Activated CD4-positive, alpha-beta T cell treated with anti-CD3 and anti-CD28 coated beads, Interleukin-2, amount 50 U/mL, for 16 hours (primary cell): ENCODE data around the gene KIF1C.

Experiments
- DNase-seq: peaks from one replicate; pipeline ENCODE4 v3.0.0-alpha.2; 2020

KIF1C gene

DNA sequence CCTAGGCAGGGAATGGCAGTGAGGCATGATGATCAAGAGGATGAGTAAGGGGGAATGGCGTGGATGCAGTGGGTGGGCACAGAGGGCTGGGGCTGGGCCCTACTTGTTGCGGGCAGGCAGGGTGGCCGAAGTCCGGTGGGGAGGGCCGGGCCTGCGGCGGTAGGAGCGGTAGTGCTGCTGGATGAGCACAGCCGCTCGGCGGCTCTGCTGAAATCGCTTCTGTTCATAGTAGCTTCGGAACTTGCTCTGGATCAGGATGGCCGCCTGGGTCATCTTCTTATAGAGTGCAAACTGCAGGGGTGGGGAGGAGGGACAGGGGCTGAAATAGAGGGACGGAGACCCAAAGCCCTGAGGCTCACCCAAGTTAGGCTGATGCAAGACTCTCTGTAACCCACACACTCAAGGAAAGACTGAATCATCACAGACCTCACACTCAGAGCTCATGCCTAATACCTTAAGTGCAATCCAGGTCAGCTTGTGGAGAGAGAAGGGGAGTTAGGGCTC lies 28.7 kb upstream of the KIF1C start:
- peak; percentile 86 for DNase-seq

DNA sequence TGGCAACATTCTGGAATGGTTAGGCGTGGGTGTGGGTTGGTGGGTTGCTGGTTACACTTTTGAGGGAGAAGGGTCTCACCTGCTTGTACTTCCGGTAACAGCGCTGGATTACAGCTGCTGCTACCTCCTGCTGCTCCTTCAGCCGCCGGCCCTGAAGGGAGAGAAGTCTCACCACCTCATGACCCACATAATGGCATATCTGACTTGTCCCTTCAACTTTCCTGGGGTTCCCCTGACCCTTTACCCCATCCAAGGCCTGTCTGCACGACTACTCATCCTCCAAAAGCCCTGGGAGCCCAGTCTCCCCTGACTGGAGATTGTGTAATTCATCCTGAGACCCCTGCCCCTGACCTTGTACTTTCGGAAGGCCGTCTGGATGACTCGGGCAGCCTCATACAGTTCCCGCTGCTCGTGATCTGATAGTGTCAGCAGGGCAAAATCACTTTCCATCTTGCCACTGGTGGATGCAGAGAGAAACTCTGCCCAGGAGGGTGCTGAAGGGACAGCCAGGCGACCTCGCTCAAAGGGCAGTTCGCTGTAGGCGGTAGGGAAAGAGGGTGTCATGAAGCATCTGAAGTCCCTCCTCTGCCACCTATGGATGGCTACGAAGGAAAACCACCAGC lies 28.1 kb upstream of the KIF1C start:
- peak; percentile 18 for DNase-seq

DNA sequence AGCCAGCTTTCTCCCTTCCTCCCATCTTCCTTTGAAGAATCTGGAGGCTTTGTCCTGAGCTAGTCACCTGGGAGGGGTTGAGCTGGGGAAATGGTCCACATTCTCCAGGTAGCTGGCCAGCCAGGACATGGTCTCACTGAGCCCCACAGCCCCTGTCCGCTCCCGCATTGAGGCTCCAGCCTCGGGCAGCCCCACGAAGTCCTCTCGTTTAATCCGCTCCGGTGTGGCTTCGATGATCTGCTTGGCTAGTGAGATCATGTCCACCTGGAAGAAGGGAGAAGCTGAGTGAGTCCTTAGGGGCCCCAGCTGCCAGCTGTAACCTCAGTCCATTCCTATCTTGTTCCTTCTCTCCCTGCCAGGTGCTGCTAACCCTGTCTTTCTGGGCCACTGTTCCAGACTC lies 27.5 kb upstream of the KIF1C start:
- no peak for DNase-seq

DNA sequence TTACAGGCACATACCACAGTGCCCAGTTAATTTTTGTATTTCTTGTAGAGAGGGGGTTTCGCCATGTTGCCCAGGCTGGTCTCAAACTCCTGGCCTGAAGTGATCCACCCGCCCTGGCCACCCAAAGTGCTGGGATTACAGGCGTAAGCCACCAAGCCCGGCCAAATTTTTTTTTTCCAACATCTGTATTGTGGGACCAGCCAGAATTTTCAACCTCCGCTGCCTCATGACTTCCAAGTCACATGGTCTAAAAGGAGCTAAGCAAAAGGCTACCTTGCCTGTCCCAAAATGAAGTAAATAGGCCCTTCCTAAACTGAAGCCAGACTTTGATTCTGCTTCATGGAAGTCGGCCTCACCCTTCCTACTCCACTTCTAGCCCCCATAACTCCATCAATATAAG lies 25.9 kb upstream of the KIF1C start:
- DNase-seq = no peak

DNA sequence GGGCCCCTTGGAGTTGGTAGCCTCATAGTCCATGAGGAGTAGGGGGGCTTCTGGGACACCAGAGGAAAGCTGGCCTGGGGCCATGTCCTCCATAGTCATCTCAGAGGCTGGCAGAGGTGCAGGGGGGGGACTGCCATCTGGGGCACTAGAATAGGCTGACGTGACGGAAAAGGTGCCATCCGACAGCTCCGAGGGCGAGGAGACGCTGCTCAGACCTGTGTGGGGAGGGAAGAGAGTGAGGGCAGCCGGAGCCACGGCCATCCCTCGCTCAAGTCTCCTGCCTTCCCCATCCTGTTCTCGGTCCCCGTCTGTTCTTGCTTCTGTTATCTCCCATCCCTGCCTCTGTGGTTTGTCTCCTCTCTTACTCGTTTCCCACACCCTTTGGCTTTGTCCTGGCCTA lies 25.4 kb upstream of the KIF1C start:
- no peak for DNase-seq

DNA sequence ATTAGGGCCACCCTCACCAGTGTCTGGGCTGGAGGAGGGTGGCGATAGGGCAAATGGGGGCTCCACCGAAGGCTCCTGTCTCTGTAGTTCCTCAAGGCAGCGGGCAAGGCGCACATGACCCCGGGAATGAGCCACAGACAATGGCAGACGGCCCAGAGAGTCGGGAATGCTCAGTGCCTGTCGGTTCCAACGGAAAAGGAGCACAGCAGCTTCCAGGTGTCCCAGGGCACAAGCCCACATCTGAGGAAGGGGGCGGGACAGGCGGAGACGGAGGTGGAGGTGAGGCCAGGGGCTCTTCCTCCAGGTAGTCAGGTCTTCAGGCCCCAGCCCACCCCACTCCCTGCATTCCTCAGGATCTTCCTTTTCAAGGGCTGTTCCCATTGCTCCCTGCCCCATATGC lies 25.0 kb upstream of the KIF1C start:
- no peak for DNase-seq

DNA sequence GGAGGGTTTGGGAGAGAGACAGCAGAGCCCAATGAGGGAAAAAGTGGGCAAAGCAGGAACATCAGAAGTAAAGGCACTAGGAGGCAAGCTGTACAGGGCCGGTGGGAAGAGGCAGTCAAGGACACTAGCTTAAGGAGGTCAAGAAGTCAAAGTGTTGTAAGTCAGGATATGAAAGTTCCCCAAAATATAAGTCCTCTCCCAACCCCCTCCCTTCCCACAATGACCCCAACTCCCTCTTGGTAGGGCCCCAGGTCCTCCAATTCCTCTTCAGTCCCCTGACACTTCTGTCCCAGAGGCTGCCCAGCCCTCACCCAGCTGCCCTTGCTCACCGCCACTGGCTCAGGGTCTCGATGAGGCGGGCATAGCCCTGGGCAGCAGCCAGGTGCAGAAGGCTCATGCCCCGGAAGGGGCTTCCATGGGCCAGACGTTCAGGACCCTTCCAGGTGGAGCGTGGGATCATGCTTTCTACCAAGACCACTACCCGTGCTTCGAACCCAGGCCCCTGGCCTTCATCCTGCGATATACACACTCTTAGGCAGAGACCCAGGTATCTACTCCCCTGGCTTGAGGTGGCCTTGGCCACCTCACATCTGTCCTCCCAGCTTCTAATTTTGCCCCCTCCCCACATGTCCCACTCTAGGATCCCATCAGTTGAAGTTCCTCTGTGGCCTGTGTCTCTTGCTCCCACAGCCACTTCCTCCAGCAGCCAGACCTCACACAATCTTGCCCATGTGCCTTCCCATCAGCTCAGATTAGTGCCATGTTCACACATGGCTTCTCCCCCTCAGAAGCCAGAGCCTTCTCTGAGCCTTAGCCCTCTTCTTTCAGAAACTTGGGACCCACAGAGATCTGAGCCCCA lies 24.3 kb upstream of the KIF1C start:
- no peak for DNase-seq

DNA sequence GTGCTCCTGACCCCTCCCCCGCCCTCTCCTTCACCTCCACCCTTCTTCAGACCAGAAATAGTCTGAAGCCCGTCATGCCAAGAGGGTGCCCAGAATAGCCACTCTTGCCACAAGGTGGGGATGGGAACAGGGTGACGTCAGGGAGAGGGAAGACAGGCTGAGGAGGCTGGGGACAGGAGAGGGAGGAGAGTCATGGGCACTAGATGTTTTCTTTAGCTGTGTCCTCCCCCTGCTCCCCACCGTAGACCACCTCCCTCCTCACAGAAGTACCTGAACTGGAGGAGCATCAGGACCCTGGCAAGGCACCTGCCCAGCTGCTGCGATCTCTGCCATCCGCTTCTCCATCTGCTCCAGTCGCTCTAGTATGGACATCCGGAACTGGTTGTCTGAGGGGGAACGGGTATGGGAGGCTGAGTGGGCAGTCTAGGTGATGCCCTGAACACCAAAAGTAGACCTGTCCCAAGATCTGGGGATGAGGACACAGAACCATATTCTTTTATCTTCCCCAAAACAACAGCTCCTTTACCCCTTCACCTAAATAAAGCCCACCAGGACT lies 23.6 kb upstream of the KIF1C start:
- DNase-seq = no peak

DNA sequence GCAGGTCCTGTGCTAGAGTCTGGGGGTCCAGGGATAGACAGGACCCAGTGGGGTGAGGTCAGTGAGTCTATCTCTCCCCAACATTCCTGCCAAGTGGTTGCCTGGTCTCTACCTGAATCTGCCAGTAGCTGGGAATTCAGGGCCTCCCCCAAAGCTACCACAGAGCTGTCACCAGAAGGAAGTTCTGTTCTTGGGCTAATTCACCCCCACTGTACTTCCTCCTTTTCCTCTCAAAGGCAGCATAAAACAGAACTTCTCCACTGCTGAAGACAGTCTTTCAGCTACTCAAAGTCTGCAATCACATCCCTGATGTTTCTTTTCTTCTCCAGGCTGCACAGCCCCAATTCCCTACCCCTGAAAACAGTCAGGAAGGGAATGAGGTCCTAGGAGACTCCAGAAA lies 19.0 kb upstream of the KIF1C start:
- no peak for DNase-seq

DNA sequence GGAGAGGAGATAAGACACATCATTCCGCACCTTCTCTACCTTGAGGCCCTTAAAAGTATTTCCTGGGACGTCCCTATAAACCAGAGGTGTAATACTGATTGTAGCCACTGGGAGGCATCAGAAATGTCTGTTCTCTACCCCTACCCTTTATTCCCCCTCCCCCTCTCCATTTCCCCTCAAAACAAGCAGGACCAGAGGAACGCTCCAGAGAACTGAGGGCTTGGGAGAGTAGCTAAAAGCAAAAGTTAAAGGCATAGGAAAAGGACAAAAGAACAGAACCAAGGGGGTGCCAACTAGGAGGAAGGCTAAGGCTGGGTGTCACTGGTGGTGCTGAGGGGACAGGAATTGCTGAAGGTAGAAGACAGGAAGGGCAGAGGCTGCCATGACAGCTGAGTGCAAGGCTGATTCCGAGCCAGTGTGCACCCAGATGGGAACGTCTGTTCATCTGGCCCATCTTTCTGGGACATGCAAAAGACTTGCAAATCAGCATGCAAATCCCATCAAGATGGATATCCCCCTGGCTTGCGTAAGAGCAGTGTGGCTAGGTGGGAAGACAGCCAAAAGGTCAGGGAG lies 17.0 kb upstream of the KIF1C start:
- peak; percentile 77 for DNase-seq

DNA sequence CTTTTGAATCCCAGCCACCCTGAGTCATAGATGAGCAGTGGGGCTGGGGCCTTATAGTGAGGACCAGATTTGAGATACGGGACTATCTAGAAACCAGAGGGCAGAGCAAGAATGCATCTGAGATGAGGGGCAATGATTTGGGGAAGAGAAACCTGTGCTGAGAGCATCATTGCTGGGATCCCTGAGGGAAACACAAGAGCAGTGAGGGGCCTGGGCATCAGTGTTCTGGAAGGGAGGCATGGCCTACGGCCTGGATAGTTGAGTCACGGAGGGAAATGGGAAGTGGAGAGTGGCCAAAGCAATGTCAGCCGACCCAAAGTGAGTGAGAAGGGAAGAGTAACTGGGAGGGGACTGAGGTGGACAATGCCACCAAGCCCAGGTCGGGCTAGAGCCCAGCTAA lies 15.4 kb upstream of the KIF1C start:
- no peak for DNase-seq

DNA sequence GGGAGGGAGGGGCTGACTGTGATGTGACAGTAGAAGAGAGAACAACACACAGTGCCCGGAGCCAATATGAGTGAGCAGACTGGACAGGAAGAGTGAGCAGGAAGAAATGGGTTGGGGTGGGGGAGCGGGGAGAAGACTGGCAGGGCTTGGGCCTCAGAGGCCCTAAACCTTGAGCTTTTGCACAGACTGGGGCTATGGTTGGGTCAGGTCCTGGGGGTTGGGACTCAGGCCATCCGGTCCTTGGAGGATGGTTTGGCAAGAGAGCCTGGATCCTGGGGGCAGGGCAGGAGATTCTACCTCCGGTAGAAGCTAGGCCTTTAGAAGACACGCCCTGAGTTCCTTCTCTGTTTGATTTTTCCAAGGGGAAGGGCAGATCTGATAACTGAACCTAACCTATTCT lies 11.3 kb upstream of the KIF1C start:
- DNase-seq = no peak

DNA sequence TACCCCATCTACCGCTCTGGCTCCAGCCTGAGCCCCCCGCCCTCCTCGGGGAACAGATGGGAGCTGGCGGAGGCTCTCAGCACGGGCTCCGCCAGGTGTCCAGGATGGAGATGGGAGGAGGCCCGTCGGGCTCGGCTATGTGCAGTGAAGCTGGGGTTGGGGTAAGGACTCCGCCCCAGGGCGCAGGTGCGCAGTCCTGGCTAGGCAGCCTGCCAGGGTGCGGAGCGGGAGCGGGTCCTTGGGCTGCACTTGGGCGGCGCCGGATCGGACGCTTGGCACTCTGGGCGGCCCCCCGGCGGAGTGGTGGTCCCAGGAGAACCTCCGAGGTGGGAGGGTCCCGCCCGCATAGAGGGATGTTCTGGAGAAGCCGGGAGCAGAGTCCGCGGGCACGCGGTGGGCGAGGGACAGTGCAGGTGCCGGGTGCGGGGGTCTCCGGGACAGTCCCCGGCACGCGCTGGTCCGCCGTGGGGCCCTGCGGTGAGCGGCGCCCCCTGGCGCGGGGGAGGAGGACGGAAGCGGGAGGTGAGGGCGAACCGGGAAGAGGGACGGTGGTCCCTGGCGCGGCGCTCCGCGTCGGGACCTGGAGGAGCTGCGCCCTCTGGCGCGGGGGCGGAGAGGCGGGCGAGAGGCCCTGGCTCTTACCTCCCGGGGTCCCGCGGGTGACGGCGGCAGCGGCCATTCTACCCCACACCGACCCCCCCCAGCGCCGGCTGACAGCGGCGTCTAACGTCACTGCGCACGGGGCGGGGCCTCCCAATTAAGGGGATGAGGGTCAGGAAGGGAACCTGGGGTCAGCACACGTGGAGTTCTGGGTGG lies 10.6 kb upstream of the KIF1C start, which contains the start of gene CAMTA2:
TSS of gene CAMTA2 (minus strand) at position 725 of the 816 bp plus-strand sequence. CDS start 1,453 bp downstream, outside the sequence.
- DNase-seq = peak; percentile 90

DNA sequence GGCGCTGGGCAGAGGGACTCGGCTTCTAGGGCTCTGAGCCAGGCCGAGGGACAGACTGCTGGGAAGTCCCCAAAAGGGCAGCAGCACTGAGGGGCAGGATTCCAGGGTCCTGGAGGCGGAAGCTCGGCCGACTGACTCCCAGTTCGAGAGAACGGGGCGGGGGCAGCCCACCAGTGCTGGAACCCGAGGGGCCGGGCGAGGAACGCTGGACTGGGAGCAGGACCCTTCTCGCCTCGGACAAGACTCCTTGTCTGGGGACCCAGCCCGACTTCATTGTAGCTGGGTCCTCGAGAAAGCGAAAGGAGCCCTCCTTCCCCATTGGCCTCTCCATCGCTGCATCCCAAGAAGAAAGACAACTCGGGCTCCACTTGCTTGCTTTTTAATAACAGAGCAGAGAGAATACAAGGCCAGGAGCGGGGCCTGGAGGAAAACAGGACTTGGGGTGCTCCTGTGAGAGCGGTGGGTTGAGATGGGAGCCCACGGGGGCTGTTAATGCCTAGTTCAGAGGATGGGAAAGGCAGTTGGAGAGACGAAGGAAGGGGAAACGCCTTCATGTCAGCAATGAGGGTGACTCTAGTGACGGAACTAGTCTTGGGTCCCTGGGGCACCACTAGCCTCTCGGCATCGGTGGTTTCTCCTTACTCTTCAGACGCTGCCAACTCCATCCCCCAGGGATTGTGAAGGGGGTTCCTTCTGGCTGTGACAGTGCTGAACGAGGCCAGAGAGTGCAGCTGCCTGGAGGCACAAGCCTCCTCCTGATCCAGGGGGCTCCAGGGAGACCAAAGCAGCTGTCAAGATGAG lies 9.8 kb upstream of the KIF1C start:
- no peak for DNase-seq

DNA sequence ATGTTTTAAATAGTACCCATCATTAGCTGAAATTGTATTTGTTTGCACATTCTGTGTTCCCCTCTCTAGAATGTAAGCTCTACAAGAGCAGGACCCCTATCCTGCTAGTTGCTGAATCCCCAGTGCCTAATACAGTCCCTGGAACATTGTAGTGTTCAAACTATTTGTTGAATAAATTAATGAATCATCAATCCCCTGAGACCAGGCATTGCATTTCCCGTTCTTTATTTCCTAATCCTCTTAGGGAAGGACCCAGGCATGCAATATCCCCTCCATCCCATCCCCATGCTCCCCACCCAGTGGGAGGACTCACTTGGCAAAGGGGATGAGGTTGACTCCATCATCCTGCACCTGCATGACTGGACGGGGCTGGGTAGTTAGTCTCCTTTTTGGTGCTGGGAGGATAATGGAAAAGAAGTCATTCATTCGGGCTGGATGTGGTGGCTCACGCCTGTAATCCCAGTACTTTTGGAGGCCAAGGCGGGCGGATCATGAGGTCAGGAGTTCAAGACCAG lies 3.6 kb upstream of the KIF1C start:
- DNase-seq = no peak

DNA sequence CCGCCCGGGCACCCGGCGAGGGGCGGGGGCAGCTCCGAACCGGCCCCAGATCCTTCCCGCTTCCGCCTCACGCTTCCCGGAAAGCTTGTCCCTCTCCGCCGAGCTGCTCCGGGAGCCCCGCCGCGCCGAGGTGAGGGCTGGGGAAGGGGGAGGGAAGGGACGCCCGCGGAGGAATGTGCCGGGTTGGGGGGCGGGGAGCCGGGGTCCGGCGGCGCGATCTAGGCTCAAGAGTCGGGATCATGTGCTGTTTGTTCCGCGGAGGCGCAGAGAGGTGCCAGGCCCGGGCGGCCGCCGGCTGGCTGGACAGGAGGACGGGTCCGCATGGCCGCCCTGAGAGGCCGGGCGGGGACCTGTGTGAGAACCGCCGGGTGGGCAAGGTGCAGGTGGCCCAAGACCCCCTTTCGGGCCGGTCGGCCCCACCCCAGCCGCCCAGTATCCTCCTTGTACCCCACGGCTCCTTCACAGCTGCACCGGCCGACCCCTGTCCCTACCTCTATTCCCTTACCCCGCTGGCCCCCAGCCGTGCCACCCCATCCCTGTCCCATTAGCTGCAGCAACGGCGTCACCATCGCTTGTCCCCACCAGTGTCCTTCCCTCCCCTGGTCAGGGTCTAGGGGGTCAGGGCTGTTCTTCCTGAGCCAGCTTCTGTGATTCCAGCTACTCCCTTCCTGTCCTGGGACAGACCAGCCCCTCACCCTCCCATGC lies 429 bp downstream of the KIF1C start:
- DNase-seq = no peak

DNA sequence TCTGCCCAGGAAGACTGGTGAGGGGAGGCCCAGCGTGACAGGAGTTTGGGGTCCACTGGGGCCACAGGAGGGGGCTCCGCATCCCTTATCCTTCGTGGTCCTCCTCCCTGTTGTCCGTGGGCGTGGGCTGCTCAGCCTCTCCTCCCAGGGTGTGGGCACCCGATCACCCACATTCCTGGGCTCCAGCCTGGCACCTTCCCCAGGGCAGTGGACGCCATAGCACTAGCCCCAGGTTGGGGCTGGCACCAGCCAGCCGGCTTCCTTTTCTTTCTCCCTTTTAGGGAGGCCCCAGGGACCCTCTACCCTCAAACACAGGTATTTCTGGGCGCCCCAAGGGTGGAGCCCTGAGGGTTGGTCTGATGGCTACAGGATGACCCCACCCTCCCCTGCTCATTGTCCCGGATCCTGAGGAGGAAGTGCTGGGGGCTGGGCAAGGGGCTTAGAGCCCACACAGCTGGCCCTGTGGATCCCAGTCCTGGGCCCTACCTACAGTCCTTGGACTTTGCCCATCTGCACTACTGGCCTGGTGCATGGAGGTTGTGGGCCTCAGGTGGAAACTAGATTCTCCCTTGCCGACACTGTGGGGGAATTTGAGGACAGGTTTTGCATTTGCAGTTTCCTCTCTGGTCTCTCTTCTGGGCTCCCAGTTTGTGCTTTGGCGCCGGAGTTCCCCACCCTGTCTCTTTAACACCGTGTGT lies 1.1 kb downstream of the KIF1C start:
- DNase-seq = no peak

DNA sequence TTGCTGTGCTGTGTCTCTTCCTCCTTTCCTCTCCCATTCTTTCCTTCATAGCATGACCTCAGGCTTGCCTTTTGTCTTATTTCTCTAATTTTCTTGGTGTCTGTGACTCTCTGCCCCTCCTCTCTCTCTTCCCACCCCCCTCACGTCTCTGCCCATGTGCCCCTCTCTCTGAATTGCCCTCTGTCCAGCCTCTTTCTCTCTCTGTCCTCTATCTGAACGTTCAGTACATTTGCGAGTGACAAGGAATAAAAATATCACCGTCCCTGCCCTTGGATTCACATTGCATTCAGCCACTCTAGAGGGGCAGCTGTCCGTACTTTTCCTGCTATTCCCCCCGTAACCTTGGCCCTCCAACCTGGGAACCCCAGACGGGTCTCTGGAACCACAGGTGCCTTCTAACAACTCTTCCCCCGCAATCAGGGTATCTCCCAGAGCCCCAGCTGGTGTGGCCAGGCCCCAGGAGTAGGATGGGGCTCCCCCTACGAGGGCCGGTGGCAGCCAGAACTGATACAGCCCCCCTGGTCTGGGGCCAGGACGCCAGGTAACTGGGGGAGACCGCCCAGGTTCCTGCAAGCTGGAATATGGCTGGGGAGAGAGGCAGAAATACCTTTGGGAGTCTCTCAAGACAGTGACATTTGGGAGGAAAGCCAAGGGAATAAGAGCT lies 1.8 kb downstream of the KIF1C start:
- DNase-seq = no peak

DNA sequence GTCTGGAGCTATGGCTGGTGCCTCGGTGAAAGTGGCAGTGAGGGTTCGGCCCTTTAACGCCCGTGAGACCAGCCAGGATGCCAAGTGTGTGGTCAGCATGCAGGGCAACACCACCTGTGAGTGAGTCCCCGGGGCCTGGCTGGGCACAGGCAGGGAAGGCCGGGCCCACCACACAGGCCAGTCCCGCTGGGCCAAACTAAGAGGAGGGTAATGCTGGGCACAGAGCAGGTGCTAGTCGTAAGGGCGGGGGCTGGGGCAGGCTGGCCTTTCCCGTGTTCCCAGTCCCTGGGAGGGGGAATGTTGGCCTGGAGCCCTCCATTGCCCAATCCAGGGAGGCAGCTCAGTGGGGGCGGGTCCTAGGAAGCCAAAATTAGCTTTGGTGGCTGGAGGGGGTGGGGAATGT lies 2.5 kb downstream of the KIF1C start:
- DNase-seq = no peak
